COLO829 (cell line): ENCODE data around the gene ADAM30.

Experiments
- DNase-seq: peaks from one replicate; pipeline ENCODE4 v3.0.0; 2012; ENCODE audit warnings: low spot score

Gene ADAM30

GRCh38 chr1:119896303-119896702 lies at the start of gene ADAM30:
Gene ADAM30 (minus strand): TSS chr1:119896515. CDS start chr1:119896336, 179 bp downstream.
- no peak for DNase-seq

GRCh38 chr1:119943216-119943615 lies 46.9 kb upstream of the ADAM30 start:
- DNase-seq, result no peak

GRCh38 chr1:119941392-119941791 lies 45.1 kb upstream of the ADAM30 start:
- no peak for DNase-seq

GRCh38 chr1:119940697-119941096 lies 44.4 kb upstream of the ADAM30 start:
- DNase-seq, result no peak

- DNase-seq, result no peak
Observed at GRCh38 chr1:119937198-119937597, 40.9 kb upstream of the ADAM30 start.

GRCh38 chr1:119935915-119936314 lies 39.6 kb upstream of the ADAM30 start:
- DNase-seq, result no peak

DNA sequence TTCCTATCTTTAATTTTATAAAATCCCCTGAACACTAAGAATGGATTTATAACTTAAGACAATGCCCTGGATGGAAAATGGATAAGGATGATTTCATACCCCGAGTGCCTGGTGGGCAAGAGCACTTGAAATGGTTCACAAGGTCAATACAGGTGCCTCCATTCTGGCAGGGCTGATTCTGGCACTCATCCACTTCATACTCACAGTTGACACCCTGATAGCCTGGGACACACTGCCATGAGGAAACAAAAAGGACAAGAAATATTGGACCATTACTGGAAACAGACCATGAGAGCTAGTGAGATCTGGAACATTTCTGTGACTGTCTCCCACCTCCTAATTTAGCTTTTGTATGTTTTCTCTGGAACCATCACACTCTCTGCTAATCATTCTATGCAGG lies 39.1 kb upstream of the ADAM30 start:
- DNase-seq, result no peak

GRCh38 chr1:119933397-119933796 lies 37.1 kb upstream of the ADAM30 start:
- no peak for DNase-seq

DNA sequence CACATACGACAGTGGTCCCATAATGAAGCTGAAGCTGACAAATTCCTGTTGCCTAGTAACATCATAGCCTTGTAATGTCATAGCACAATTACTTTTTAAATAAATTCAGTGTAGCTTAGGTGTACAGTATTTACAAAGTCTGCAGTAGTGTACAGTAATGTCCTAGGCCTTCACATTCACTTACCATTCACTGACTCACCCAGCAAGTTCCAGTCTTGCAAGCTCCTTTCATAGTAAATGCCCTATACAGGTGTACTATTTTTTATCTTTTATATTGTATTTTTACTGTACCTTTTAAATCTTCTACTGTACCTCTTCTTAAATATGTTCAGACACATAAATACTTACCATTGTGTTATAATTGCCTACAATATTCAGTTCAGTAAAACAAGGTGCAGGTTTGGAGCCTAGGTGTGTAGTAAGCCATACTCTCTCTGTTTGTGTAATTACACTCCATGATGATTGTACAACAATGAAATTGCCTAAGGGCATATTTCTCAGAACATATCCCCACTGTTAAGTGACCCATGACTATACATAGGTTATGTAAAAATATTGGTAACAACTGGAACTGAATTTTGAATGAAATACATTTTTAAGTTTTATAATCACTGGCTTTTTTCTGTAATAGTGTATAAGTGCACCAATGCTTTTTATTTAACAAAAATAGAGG lies 33.5 kb upstream of the ADAM30 start:
- DNase-seq, result no peak

DNA sequence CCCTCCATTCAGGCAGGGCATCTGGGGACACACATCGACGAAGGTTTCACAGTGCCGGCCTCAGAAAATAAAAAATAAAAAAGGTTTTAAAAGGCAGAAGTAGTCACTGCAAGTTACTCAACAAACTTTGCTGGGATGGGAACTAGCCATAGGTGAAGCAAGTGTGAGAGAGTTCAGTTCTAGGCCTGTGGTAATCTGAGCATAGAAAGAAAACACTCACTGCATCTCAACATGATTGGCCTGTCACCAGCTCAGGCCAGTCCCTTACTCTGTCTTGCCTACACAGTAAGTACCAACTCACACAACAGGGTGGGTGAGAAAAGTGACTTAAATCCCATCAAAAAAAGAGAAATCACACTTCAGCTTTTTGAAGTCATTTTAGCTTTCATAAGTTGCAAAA lies 30.2 kb upstream of the ADAM30 start:
- no peak for DNase-seq

DNA sequence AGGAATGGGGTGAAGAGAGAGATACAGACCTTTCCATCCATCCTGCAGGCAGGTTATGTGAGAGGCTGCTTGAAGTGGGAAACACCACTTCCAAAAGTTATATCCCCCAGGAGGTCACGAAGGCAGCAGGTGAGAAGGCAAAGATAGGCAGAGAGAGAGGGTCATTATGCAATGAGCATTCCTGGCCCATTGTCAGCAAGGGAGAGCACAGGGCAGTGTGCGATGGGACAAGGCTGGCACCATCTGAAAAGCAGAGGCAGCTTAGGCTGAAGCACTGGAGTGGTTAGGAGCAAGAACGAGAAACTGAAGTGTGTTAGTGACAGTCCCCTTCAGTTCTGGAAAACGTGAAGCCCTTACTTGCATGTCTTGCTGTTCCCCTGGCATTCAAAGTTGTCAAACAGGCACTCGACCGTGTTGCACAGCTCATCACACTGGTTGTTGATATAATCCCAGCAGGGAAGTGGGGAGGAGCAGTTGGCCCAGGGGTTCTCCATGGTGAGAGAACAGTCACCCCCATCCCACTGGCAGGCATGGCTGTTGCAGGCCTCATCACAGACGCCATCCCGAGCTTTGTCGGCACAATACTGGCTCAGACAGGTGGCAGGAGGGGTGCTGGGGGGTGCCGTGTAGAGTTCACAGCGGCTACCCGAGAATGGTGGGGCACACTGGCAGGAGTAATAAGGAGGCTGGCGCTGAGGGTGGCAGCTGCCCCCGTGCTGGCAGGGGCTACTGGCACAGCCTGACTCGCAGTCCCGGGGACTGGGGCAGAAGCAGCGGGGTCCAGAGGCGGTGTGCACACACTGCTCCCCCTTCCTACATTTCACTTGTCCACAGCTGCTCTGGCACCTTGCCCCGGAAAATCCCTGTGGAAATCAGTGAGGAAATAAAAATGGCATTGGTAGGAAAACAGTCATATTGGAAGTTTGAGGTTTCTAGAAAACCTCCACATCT lies 28.9 kb upstream of the ADAM30 start:
- no peak for DNase-seq

- no peak for DNase-seq
Observed at GRCh38 chr1:119920104-119920968, 24.0 kb upstream of the ADAM30 start.

GRCh38 chr1:119919241-119919640 lies 22.9 kb upstream of the ADAM30 start:
- no peak for DNase-seq

- DNase-seq, result no peak
Observed at GRCh38 chr1:119918301-119918700, 22.0 kb upstream of the ADAM30 start.

DNA sequence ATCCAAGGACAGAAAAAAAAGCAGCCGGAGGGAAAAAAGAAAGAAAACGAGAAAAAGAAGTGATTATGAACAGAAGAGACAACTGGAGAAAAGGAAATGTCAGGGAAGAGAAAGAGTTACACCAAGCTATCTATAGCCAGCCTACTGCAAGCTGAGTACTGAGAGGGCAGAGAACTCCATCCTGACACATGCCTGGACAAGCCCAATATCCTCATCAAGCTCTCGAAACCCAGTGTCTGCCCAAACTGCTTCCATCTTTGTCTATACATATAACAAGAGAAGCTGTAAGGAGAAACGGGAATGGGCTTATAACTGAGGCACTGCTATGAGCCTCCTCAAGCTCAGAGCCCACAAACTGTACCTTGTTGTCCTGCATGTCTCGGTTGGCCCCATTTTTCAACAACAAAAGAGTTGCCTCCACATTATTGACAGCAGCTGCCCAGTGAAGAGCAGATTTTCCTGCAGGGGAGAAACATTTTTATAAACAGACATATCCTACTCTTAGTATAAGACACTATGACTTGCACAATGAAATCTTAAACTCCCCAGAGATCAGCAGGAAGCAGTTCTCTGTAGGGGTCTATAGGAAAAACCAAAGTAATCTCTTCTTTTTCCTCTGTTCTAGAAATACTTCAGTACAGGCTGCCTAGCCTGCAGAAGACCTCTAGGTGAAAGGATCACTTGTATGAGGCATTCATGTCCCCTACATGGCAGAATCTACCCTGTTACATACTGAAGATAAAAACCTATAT lies 21.2 kb upstream of the ADAM30 start:
- DNase-seq, result no peak

- no peak for DNase-seq
Observed at GRCh38 chr1:119915517-119915916, 19.2 kb upstream of the ADAM30 start.

DNA sequence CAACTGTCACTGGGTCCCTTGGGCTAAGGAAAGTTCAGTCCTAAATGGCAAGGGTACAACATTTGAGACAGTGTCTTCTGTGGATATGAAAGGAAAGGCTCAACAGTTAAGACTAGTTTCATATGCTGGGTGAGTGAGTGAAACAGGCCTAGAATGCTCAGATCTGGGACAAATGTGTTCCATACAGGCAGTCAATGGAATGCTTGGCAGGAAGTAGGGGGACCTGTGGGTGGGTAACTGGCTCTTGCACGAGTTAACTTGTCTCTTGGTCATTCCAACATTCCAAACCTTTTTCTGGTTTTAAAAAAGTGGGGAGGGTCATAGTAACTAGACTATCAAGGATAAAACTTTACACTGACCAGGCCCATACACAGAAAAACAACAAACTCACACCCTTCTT lies 17.8 kb upstream of the ADAM30 start:
- DNase-seq, result no peak

- no peak for DNase-seq
Observed at GRCh38 chr1:119912963-119913362, 16.6 kb upstream of the ADAM30 start.

DNA sequence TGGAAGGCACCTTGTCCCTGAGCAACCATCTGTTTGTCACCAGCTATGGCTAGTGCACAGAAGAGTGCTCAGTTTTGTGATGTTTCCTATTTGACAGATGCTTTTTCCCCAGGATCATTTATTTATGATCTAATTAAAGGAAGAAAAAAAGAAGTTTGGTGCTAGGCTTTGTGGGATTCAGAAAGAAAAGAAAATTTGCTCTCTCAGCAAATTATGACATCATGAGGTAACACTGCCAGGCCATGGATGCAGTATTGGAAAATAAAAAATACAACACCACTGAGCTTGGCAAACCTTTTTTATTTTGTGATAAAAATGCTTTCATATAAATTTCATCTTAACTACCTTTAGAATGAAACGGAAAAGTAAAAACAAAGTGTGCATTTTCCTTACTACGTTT lies 15.5 kb upstream of the ADAM30 start:
- DNase-seq, result no peak

DNA sequence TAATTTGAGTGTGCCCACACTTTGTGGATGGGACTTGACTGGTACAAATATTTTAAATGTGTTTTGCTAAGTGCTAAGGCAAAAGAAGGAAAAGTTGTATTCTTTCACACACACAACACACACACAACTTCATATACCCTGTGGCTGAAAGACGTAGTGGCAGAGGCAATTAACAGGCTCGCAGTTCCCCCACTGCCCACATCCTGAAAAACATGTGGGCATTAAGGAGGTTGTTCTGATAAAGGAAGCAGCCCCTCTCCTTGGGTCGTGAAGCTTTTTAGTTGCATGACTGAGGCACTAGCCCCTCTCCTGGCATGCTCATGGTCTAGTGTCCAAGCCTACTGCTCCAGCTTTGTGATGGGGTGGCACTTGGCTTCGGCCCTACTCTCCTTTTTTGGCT lies 14.3 kb upstream of the ADAM30 start:
- no peak for DNase-seq

GRCh38 chr1:119909890-119910596 lies 13.7 kb upstream of the ADAM30 start:
- DNase-seq, result no peak
